ENCODE measurements around the gene PRR36. TPM values are rescaled to one million over a fixed set of nuclear protein-coding genes. Genes with fewer than 3 reads are reported as not detected.

The PRR36 gene
- total and polyA plus RNA-seq, 10 of the 15 experiments (the other 5 are each of a cell fraction or from before 2014, with no cell fraction given): 0.04 TPM; not detected in 9

- no peak for TF ChIP-seq PRDM15 (CRISPR knock-in tag; IDR thresholded peaks at IDR 0.05)
These were observed 24.8 kb upstream of the PRR36 start (continued) for GRCh38 chr19:7898967-7899366.

- SMC1A ChIA-PET (ENCODE audit: uncharacterized antibody, unreplicated experiment): no interaction called here
- Histone ChIP-seq H3K36me3 (ENCODE audit: control insufficient read depth in 2 of 2, insufficient read depth in 2 of 2, low read length in 1 of 2) (no peaks in the 10 kb centered on the region), H3K4me3 (no peak overlapping the region), H3K79me2 (ENCODE audit: control insufficient read depth, insufficient read depth, low read length) (no peaks in the 10 kb centered on the region), H3K4me2 (ENCODE audit: control insufficient read depth, insufficient read depth) (no peak overlapping the region), H2AFZ (ENCODE audit: control insufficient read depth, low read depth, low read length) (no peak overlapping the region), H4K20me1 (ENCODE audit: control insufficient read depth, insufficient read depth) (no peaks in the 10 kb centered on the region), H3K9ac (ENCODE audit: control insufficient read depth, insufficient read depth, low read length) (no peak overlapping the region), H3K4me1 (ENCODE audit: control insufficient read depth, insufficient read depth, low read length) (no peaks in the 10 kb centered on the region), H3K9me3 (replicated peaks; ENCODE audit: control insufficient read depth, insufficient read depth, low read length) (no peaks in the 10 kb centered on the region), H3K27ac (ENCODE audit: control insufficient read depth, insufficient read depth) (no peak overlapping the region), H3K27me3 (replicated peaks in 1 of 2; ENCODE audit: control insufficient read depth in 2 of 2, insufficient read depth in 2 of 2, low read length in 1 of 2) (no peaks in the 10 kb centered on the region; a peak in 1 of 4 replicates)
- no TSS peak for BruUV-seq (replicated peaks)
- in situ Hi-C loops (cut with MboI) (no loop called here), intact Hi-C loops (cut with micrococcal nuclease; ENCODE audit: unreplicated experiment) (no loop called here)
- POLR2A ChIA-PET: interaction anchor here (1.1 kb wide), 1 partner anchor 24 kb away, joined by 4 read pairs; no protein-coding TSS in a partner anchor
- RAD21 ChIA-PET (ENCODE audit: unreplicated experiment): no interaction called here
- WGBS (ENCODE audit: insufficient coverage, insufficient replicate concordance, low lambda C conversion rate, missing lambda C conversion rate): 43% methylated on average over 11 of the region's 11 CpGs
- TF ChIP-seq RUNX3 (IDR thresholded peaks at IDR 0.05; ENCODE audit: low read length): no peak
- TF ChIP-seq EGR1 (IDR thresholded peaks at IDR 0.05; ENCODE audit: borderline replicate concordance in 1 of 2, low read depth in 2 of 2, low read length in 2 of 2): no peak
- TF ChIP-seq SRF (IDR thresholded peaks at IDR 0.05; ENCODE audit: low read depth in 2 of 2, low read length in 2 of 2): no peak
- TF ChIP-seq CEBPZ (IDR thresholded peaks at IDR 0.05; ENCODE audit: low read depth, low read length): no peak
- no peak for TF ChIP-seq NFYB (IDR thresholded peaks at IDR 0.05; ENCODE audit: insufficient read depth, low read depth, low read length)
- TF ChIP-seq EZH2 (IDR thresholded peaks at IDR 0.05; ENCODE audit: borderline replicate concordance, control insufficient read depth, low read depth, low read length): no peak
- no peak for TF ChIP-seq NFYA (IDR thresholded peaks at IDR 0.05; ENCODE audit: borderline replicate concordance, low read depth, low read length)
- no peak for TF ChIP-seq TAF1 (IDR thresholded peaks at IDR 0.05; ENCODE audit: borderline replicate concordance, low read depth, low read length)
- TF ChIP-seq RELA (IDR thresholded peaks at IDR 0.05; ENCODE audit: borderline replicate concordance, partially characterized antibody): no peak
- no peak for TF ChIP-seq SREBF2 (IDR thresholded peaks at IDR 0.05; ENCODE audit: low read length)
- no peak for TF ChIP-seq RAD21 (IDR thresholded peaks at IDR 0.05; ENCODE audit: insufficient read depth, low read depth, low read length)
- CTCF ChIA-PET: interaction anchor here (0.6 kb wide), 1 partner anchor 15 kb away, joined by 3 read pairs; no protein-coding TSS in a partner anchor
- DNase-seq (ENCODE audit: low read depth, low spot score) (no peak), FAIRE-seq (no peak), ATAC-seq (no peak)
These were observed 23.1 kb upstream of the PRR36 start for GRCh38 chr19:7897292-7897691.
